ENCODE results near the gene UTS2B.

UTS2B gene

DNA sequence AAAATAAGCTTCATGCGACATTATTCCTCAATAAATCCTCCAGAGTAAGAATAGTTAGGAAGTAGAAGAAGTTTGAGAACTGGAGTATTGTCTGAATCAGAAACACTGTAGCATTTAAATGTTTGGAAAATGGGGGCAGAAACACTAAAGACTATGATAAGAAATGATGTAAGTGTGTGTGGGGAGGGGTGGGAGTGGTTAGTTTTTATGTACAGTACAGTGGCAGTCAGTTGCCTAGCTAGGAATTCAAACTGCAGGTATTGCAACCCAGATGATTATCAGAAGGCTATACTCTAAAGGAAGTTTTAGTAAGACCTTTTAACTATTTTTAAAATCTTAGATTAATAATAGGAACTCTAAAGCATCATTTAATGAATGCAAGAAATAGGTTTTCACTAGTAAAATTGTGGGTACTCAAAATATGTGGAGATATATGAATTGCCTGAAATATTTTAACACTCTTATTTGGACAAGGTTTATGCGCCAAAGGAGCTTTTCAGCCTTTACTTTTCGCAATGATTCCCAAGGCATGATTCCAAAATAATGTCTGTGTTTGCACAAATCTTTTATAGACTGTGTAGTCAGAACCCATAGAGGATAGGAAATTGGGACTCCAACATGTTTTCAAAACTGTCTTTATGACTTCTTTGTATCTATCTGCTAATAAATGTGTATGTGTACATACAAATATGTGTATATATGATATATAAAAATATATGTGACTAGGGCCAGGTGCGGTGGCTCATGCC is 9.1 kb downstream of the UTS2B start:
- no peak for DNase-seq (ENCODE audit: low spot score)

- no peak for DNase-seq (ENCODE audit: low spot score)
Observed at GRCh38 chr3:191320316-191320715, 10.0 kb downstream of the UTS2B start.

GRCh38 chr3:191316876-191317603 is 13.3 kb downstream of the UTS2B start:
- DNase-seq (ENCODE audit: low spot score), result no peak

DNA sequence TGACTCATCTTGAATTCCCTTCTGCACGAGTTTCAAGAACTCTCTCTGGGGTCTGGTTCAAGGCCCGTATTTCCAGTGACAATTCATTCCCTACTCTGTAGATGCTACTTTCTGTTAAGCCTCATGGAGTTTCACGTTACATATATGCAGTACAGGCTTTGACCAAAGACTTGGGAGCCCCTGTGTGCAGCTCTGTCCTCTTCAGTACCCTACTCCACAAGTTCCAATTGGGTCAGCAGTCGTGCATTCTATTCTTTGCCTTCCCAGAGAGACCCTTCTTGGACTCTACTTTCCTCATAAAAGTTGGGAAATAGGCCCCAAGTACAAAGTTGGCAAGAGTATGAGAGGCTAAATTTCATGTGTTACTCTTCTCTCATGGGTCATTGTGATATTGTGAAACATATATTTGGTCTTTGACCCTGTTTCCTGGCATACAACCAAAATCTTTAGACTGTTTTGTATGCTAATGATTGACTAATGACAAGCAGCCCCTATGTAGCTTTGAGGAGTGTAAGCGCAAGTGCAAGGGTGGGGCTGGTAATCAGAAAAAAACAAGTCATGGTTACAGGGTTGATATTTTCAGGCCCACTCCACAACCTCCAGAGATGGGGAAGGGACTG is 16.1 kb downstream of the UTS2B start:
- no peak for DNase-seq (ENCODE audit: low spot score)

DNA sequence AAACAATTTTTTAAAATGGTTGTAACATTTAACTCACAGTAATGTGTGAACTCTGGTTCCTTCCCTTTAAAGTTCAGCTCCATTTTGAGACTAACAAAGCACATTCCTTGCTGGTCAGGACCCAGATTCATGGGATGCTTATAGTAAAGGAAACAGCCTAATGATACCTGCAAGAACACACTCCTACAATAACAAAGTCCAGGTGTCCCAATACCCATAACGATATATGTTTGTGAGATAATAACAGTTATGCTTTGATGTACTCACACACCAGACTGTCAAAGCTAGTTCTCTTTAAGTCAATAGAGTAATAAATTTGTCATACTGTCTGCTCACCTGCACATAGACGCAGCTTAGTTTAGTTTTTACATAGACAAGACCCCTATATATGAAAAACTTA is 17.0 kb downstream of the UTS2B start:
- no peak for DNase-seq (ENCODE audit: low spot score)

GRCh38 chr3:191307341-191307740 is 23.0 kb downstream of the UTS2B start:
- no peak for DNase-seq (ENCODE audit: low spot score)

DNA sequence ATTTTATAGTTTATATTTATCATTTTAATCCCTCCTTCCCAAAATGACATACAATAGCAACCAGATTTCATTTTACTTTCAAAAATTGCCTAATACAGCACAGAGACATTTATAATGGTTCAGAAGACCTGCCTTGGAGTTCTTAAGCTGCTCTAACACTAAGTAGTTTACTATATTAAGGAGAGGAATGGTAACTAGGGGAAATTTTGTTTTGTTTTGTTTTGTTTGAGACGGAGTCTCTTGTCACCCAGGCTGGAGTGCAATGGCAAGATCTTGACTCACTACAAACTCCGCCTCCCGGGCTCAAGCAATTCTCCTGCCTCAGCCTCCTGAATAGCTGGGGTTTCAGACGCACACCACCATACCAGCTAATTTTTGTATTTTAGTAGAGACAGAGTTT is 23.9 kb downstream of the UTS2B start:
- DNase-seq (ENCODE audit: low spot score), result no peak

GRCh38 chr3:191303596-191303995 is 26.7 kb downstream of the UTS2B start:
- DNase-seq (ENCODE audit: low spot score), result peak; percentile 24

GRCh38 chr3:191302451-191302850 is 27.9 kb downstream of the UTS2B start:
- DNase-seq (ENCODE audit: low spot score), result no peak

DNA sequence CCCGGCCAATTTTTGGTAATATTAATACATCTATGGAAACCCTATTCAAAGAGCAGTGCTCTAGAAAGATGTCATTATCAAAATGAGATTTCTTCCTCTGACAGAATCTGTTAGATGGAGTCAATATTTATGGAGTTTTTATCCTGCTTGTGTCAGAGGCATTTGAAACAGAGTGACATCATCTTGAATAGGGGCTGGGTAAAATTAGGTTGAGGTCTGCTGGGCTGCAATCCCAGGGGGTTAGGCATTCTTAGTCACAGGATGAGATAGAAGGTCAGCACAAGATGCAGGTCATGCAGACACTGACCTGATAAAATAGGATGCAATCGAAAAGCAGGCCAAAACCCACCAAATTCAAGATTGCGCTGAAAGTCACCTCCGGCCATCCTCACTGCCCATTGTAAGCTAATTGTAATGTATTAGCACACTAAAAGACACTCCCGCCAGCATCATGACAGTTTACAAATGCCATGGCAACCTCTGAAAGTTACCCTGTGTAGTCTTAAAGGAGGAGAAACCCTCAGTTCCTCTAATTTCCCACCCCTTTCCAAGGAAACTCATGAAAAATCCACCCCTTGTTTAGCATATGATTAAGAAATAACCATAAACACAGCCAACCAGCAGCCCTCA is 28.4 kb downstream of the UTS2B start:
- no peak for DNase-seq (ENCODE audit: low spot score)

- no peak for DNase-seq (ENCODE audit: low spot score)
Observed at GRCh38 chr3:191301017-191301416, 29.3 kb downstream of the UTS2B start.

DNA sequence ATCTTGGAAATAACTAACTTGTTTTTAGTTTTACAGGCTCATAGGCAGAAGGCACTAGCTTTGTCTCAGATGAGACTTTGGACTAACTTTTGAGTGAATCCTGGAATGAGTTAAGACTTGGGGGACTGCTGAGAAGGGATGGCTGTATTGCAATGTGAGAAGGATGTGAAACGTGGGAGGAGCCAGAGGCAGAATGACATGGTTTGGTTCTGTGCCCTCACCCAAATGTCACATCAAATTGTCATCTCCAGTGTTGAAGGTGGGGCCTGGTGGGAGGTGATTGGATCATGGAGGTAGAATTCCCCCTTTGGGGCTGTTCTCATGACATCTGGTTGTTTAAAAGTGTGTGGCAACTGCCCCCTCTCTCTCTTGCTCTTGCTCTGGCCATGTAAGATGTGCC is 29.9 kb downstream of the UTS2B start:
- DNase-seq (ENCODE audit: low spot score), result no peak

DNA sequence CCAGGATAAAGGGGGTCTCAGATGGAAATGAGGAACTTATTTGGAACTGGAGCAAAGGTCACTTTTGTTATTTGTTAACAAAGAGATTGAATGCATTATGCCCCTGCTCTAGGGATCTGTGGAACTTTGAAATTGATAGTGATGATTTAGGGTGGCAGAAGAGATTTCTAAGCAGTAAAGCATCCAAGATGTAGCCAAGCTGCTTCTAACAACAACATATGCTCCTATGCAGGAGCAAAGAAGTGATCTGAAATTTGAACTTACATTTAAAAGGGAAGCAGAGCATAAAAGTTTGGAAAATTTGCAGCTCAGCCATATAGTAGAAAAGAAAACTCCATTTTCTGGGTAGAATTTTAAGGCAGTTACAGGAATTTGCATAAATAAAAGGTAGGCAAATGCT is 31.5 kb downstream of the UTS2B start:
- no peak for DNase-seq (ENCODE audit: low spot score)

- no peak for DNase-seq (ENCODE audit: low spot score)
Observed at GRCh38 chr3:191296041-191296541, 34.2 kb downstream of the UTS2B start.

- DNase-seq (ENCODE audit: low spot score), result no peak
Observed at GRCh38 chr3:191294291-191294690, 36.0 kb downstream of the UTS2B start.

DNA sequence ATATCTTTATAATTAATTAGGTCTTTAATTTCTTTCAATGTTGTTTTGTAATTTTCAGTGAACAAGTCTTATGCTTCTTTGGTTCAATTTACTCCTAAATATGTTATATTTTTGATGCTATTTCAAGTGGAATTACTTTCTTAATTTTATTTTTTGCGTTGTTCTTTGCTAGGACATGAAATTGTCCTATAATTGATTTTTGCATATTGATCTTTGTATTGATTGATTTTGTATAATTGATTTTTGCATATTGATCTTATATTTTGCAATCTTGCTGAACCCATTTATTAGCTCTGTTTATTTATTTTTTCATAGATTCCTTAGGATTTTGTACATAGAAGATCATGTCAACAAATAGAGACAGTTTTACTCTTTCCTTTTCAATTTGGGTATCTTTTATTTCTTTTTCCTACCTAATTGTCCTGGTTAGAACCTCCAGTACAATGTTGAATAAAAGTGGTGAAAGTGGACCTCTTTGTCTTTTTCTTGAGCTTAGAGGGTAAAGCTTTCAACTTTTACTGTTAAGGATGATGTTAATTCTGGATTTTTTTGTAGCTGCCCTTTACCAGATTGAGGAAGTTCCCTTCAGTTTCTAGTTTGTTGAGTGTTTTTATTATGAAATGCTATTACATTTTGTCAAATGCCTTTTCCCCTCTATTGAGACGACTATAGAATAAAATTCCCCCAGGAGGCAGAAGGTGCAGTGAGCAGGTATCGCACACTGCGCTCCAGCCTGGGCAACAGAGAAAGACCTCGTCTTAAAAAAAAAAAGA is 37.9 kb downstream of the UTS2B start:
- no peak for DNase-seq (ENCODE audit: low spot score)

GRCh38 chr3:191290311-191291025 is 39.9 kb downstream of the UTS2B start:
- no peak for DNase-seq (ENCODE audit: low spot score)

GRCh38 chr3:191283400-191283799 is 46.9 kb downstream of the UTS2B start:
- no peak for DNase-seq (ENCODE audit: low spot score)

- no peak for DNase-seq (ENCODE audit: low spot score)
Observed at GRCh38 chr3:191282251-191283185, 47.8 kb downstream of the UTS2B start.

- DNase-seq (ENCODE audit: low spot score), result no peak
Observed at GRCh38 chr3:191280882-191281281, 49.4 kb downstream of the UTS2B start.

All from globus pallidus (tissue), 1 donor.